H1 (cell line): Measurements from ENCODE around the gene CRIP1. TPM values are rescaled to one million over a fixed set of nuclear protein-coding genes. Genes with fewer than 3 reads are reported as not detected.

Experiments used
- JUN ChIP-seq: IDR thresholded peaks from 2 replicates; pipeline ENCODE4 v1.6.1; 2011; ENCODE audit warnings: low read depth, mild to moderate bottlenecking, improper control_type of control experiment, low read length
- JUND ChIP-seq: IDR thresholded peaks from 2 replicates; pipeline ENCODE4 v1.6.1; 2011; ENCODE audit warnings: mild to moderate bottlenecking, improper control_type of control experiment, low read length
- KDM1A ChIP-seq: fragments of 200-600, 300-600 bp; sonication (generic); IDR thresholded peaks from 2 replicates; pipeline ENCODE4 v1.7.1; 2016; ENCODE audit warnings: mild to moderate bottlenecking, low read length, borderline replicate concordance
- POLR2AphosphoS5 ChIP-seq: IDR thresholded peaks from 2 replicates; pipeline ENCODE4 v1.6.1; 2011; ENCODE audit warnings: low read depth, low read length
- POU5F1 ChIP-seq: IDR thresholded peaks from 2 replicates; pipeline ENCODE4 v1.6.1; 2011; ENCODE audit warnings: low read depth, mild to moderate bottlenecking, low read length, moderate library complexity
- SIRT6 ChIP-seq: IDR thresholded peaks from one replicate; pipeline ENCODE4 v1.7.1; 2012; ENCODE audit warnings: low read length, inconsistent platforms
- SUZ12 ChIP-seq: fragments of 200-600 bp; sonication (generic); IDR thresholded peaks from 2 replicates; pipeline ENCODE4 v1.6.1; 2012; ENCODE audit warnings: mild to moderate bottlenecking, inconsistent platforms, low read length, moderate library complexity, mixed read lengths
- polyA plus RNA-seq, 7 experiments: library from polyadenylated mRNA; depleted of rRNA in 3 of 7; stranded (reverse) in 5 of 7; unstranded in 2 of 7; fragments of >200 nt in 5 of 7; fragments of 200-250 nt in 2 of 7; gene quantifications; 1 replicate in 5 of 7; 2 replicates in 1 of 7; 4 replicates in 1 of 7; pipeline versions ENCODE4 v1.2.1 to v1.2.3, GENCODE V29; 2011 to 2013; ENCODE audit warnings: missing spikeins in 2 of 7, mixed read lengths in 2 of 7
- total RNA-seq: library from RNA; stranded (reverse); fragmentation: NEBNext Ultra II Directional; extraction: Animal tissue kit (Norgen Biotek cat#: 25700); gene quantifications from 2 replicates; pipeline ENCODE4 v1.2.1, GENCODE V29; 2021
- TF ChIP-seq, protein P1 (sequence below), 3 experiments: IDR thresholded peaks; 1 replicate in 2 of 3; 2 replicates in 1 of 3; pipeline versions ENCODE4 v1.5.1 to v1.6.1; 2011; ENCODE audit warnings: low read length in 3 of 3, mild to moderate bottlenecking in 3 of 3, inconsistent platforms in 2 of 3, low read depth in 1 of 3, moderate library complexity in 1 of 3; ENCODE audit not compliant: insufficient read depth in 1 of 3; ENCODE audit errors: control extremely low read depth in 1 of 3
- TF ChIP-seq, protein P2 (sequence below): IDR thresholded peaks from 2 replicates; pipeline ENCODE4 v1.6.1; 2012; ENCODE audit warnings: inconsistent platforms
- TF ChIP-seq, protein P3 (sequence below): IDR thresholded peaks from 2 replicates; pipeline ENCODE4 v1.6.1; 2011; ENCODE audit warnings: low read depth, mild to moderate bottlenecking, low read length; ENCODE audit not compliant: insufficient read depth
- TF ChIP-seq, protein P4 (sequence below): IDR thresholded peaks from 2 replicates; pipeline ENCODE4 v1.6.1; 2012; ENCODE audit warnings: inconsistent platforms

The CRIP1 gene
- total and polyA plus RNA-seq, 2 of the 8 experiments (the other 6 are each of a cell fraction or from before 2014, with no cell fraction given): 1.2 to 2.2 TPM

DNA sequence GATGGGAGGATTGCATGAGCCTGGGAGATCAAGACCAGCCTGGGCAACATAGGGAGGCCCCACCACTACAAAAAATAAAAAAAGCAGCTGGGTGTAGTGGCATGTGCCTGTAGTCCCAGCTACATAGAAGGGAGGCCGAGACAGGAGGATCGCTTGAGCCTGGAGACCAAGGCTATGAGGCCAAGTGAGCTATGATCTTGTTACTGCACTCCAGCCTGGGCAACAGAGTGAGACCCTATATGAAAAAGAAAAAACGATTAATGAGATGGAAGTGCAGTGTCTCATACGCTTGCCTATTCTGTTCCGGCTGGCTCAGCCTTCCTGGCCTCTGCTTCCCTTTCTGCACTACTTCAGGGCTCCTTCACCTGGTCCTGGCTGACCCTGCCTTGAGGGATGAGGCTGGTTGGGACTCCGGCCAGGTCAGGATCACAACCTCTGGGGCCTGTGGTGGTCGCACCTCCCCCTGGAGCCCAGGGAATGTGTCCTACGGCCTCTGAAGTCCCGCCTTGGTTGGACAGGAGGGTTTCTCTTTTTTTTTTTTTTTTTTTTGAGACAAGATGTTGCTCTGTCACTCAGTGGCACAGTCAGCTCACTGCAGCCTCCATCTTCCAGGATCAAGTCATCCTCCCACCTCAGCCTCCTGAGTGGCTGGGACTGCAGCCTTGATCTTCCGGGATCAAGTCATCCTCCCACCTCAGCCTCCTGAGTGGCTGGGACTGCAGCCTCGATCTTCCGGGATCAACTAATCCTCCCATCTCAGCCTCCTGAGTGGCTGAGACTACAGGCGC lies 15.0 kb downstream of the CRIP1 start (continued):
- TF ChIP-seq, protein P1, sequence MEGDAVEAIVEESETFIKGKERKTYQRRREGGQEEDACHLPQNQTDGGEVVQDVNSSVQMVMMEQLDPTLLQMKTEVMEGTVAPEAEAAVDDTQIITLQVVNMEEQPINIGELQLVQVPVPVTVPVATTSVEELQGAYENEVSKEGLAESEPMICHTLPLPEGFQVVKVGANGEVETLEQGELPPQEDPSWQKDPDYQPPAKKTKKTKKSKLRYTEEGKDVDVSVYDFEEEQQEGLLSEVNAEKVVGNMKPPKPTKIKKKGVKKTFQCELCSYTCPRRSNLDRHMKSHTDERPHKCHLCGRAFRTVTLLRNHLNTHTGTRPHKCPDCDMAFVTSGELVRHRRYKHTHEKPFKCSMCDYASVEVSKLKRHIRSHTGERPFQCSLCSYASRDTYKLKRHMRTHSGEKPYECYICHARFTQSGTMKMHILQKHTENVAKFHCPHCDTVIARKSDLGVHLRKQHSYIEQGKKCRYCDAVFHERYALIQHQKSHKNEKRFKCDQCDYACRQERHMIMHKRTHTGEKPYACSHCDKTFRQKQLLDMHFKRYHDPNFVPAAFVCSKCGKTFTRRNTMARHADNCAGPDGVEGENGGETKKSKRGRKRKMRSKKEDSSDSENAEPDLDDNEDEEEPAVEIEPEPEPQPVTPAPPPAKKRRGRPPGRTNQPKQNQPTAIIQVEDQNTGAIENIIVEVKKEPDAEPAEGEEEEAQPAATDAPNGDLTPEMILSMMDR (IDR thresholded peaks at IDR 0.05; ENCODE audit: control extremely low read depth in 1 of 3, insufficient read depth in 1 of 3, low read depth in 1 of 3, low read length in 3 of 3): no peak
- TF ChIP-seq POU5F1 (no peak), POLR2AphosphoS5 (no peak), JUND (no peak), SIRT6 (no peak), KDM1A (no peak), SUZ12 (no peak), JUN (no peak)
- TF ChIP-seq, protein P2, sequence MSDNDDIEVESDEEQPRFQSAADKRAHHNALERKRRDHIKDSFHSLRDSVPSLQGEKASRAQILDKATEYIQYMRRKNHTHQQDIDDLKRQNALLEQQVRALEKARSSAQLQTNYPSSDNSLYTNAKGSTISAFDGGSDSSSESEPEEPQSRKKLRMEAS: no peak
- TF ChIP-seq, protein P3, sequence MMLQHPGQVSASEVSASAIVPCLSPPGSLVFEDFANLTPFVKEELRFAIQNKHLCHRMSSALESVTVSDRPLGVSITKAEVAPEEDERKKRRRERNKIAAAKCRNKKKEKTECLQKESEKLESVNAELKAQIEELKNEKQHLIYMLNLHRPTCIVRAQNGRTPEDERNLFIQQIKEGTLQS: no peak
- TF ChIP-seq, protein P4, sequence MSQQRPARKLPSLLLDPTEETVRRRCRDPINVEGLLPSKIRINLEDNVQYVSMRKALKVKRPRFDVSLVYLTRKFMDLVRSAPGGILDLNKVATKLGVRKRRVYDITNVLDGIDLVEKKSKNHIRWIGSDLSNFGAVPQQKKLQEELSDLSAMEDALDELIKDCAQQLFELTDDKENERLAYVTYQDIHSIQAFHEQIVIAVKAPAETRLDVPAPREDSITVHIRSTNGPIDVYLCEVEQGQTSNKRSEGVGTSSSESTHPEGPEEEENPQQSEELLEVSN: no peak
